Tibial artery (tissue), 4 donors: Measurements from ENCODE around the gene ROBO2.

Source experiments
- DNase-seq, 2 donors: peaks; one replicate each; pipeline ENCODE4 v3.0.0-alpha.2; 2019
- H3K27ac ChIP-seq, 2 donors: fragments of 200-600 bp; sonication (generic) in 1 of 2; 1 replicate in 1 of 2; 2 replicates in 1 of 2; pipeline ENCODE4 v1.5.1; 2018 to 2019; ENCODE audit warnings: mild to moderate bottlenecking in 1 of 2
- H3K27me3 ChIP-seq, 2 donors: fragments of 200-600 bp; sonication (generic) in 1 of 2; one replicate each; pipeline versions ENCODE4 v1.5.1 to v1.6.0; 2016 to 2019
- H3K36me3 ChIP-seq, 3 donors: fragments of 200-600 bp; sonication (generic) in 2 of 3; one replicate each; pipeline ENCODE4 v1.5.1; 2016 to 2019; ENCODE audit warnings: mild to moderate bottlenecking in 2 of 3
- H3K4me1 ChIP-seq, 4 donors: fragments of 200-600 bp; sonication (generic) in 2 of 4; 1 replicate in 3 of 4; 2 replicates in 1 of 4; pipeline ENCODE4 v1.5.1; 2016 to 2019
- H3K4me3 ChIP-seq, 2 donors: fragments of 200-600 bp; sonication (generic) in 1 of 2; 1 replicate in 1 of 2; 2 replicates in 1 of 2; pipeline ENCODE4 v1.5.1; 2018 to 2019; ENCODE audit warnings: mild to moderate bottlenecking in 2 of 2
- H3K9me3 ChIP-seq, 3 donors: fragments of 200-600 bp; sonication (generic) in 1 of 3; one replicate each; pipeline ENCODE4 v1.5.1; 2016 to 2019
- intact Hi-C: fragments of 100-400 bp; cut with DNase I; formaldehyde crosslinking; loops from one replicate; pipeline ENCODE4 v1.15.0; 2023; ENCODE audit warnings: low total_unique reads
- TF ChIP-seq, protein P1 (sequence below), 2 experiments: fragments of 200-600 bp in 1 of 2; fragments of 450-650 bp in 1 of 2; IDR thresholded peaks; one replicate each; pipeline ENCODE4 v1.5.1; 2017 to 2019; ENCODE audit warnings: antibody characterized with exemption in 2 of 2, mild to moderate bottlenecking in 1 of 2, moderate library complexity in 1 of 2

ROBO2 gene

DNA sequence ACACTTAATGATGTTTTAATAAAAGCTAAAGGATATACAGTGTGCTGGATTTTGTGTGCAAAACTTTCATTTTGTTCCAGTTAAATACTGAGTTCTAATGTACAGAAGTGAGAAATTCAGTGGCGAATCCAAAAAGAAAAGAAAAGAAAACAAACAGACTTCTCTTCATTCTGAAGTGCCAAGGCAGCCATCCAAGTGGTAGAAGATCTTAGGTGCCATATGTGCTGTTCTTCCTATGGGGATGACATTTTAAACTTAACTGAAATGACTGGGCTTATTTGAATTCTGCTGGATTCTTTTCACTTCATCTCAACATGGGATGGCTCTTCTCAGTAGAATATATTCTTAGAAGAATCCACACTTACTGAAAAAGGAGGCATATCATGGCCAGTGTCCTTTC, 416.5 kb downstream of the ROBO2 start:
- TF ChIP-seq, protein P1, sequence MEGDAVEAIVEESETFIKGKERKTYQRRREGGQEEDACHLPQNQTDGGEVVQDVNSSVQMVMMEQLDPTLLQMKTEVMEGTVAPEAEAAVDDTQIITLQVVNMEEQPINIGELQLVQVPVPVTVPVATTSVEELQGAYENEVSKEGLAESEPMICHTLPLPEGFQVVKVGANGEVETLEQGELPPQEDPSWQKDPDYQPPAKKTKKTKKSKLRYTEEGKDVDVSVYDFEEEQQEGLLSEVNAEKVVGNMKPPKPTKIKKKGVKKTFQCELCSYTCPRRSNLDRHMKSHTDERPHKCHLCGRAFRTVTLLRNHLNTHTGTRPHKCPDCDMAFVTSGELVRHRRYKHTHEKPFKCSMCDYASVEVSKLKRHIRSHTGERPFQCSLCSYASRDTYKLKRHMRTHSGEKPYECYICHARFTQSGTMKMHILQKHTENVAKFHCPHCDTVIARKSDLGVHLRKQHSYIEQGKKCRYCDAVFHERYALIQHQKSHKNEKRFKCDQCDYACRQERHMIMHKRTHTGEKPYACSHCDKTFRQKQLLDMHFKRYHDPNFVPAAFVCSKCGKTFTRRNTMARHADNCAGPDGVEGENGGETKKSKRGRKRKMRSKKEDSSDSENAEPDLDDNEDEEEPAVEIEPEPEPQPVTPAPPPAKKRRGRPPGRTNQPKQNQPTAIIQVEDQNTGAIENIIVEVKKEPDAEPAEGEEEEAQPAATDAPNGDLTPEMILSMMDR (IDR thresholded peaks at IDR 0.05): no peak
- H3K9me3 ChIP-seq: no peaks in the 10 kb centered on the region
- H3K27me3 ChIP-seq: no peaks in the 10 kb centered on the region
- no peaks in the 10 kb centered on the region for H3K4me1 ChIP-seq
- no peaks in the 10 kb centered on the region for H3K36me3 ChIP-seq
- DNase-seq: no peak
- no peak overlapping the region for H3K27ac ChIP-seq
- intact Hi-C loops: no loop called here
- H3K4me3 ChIP-seq: no peak overlapping the region

DNA sequence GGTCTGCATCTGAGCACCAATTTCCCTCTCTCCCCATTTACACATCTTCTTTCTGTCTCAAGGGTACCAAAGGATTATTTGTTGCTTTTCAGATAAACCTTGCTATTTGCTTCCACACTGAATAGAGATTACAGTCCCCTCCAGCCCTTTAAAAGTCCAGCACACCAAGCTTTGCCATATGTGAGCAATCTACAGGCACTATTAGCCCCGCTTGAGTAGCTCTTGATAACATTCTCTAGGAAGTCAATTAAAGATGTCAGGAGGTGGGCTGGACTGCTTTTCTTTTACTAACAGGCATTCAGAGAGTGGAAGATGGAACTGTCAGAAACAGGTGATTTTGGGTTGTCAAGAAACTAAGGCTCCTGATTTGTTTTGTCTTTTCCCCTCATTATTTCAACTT, 417.0 kb downstream of the ROBO2 start:
- TF ChIP-seq, protein P1 (IDR thresholded peaks at IDR 0.05): no peak
- intact Hi-C loops: no loop called here

DNA sequence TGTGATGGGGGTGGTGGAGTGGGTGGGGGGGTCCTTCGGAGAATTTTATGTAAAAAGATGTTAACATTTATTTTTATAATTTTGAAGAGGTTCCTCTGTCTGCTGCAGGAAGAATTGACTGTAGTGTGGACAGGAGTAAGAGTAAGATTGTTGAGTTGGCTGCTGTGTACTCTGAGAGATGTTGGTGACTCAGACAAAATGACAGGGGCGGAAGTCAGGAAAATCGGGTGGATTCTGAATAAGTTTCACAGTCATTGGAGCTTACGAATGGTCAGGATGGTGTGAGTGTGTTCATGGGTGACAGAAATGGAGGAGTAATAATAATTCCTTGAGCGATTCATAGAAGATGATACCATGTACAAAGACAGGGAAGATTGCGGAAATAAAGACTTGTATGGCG, 420.0 kb downstream of the ROBO2 start:
- no peak for DNase-seq
- no peak overlapping the region for H3K4me3 ChIP-seq
- H3K4me1 ChIP-seq: peaks cover 0 to 11% (median 8%) of the 10 kb centered on the region in 4 donors
- no peaks in the 10 kb centered on the region for H3K9me3 ChIP-seq
- TF ChIP-seq, protein P1 (IDR thresholded peaks at IDR 0.05): no peak
- H3K27ac ChIP-seq: no peak overlapping the region
- H3K27me3 ChIP-seq: no peaks in the 10 kb centered on the region
- no peaks in the 10 kb centered on the region for H3K36me3 ChIP-seq
- intact Hi-C loops: no loop called here

More for the DNA sequence above, 417.0 kb downstream of the ROBO2 start:
- Histone ChIP-seq H3K9me3 (no peaks in the 10 kb centered on the region), H3K27ac (no peak overlapping the region), H3K27me3 (no peaks in the 10 kb centered on the region), H3K4me3 (no peak overlapping the region), H3K36me3 (no peaks in the 10 kb centered on the region), H3K4me1 (no peaks in the 10 kb centered on the region)
- DNase-seq: no peak

DNA sequence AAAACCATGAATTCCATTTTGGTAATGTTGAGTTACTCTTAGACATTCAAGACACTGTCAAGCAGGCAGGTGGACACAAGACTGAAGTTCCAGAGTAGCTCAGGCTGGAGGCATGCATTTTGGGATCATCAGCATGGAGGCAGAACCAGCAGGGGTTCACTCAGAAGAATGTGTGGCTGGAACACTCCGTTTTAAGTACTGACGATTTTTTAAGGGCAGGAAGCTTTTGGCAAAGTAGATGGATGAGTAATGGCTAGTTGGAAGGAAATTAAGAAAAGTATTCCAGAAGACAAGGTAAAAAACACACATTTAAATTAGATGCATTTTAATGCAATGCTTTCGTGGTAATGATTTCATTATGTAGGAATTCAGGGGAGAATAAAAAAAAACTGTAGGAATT, 420.4 kb downstream of the ROBO2 start:
- TF ChIP-seq, protein P1 (IDR thresholded peaks at IDR 0.05): no peak
- intact Hi-C loops: no loop called here

DNA sequence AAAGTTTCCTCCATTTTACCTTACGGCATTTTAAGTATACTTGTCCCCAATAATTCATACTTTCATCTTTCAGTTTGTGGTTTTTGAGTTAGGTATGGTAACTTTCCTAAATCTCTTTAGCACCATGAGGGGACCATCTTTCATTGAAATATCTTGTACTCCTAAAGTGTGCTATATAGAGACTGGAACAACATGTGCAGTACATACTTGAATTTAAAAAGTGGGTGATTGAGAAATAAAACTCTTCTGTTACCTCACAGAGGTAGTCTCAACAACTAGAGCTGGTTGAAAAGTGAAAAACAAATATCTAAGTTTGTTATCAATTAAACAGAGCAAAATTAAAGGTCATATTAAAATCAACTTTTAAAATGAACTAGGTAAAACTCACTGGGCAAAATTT, 423.1 kb downstream of the ROBO2 start:
- no peak for DNase-seq
- H3K36me3 ChIP-seq: no peaks in the 10 kb centered on the region
- H3K4me3 ChIP-seq: no peak overlapping the region
- no peaks in the 10 kb centered on the region for H3K27me3 ChIP-seq
- H3K4me1 ChIP-seq: peaks cover 0 to 17% (median 8%) of the 10 kb centered on the region in 4 donors
- TF ChIP-seq, protein P1 (IDR thresholded peaks at IDR 0.05): no peak
- H3K9me3 ChIP-seq: no peaks in the 10 kb centered on the region
- H3K27ac ChIP-seq: no peak overlapping the region
- intact Hi-C loops: no loop called here

More for the DNA sequence above, 420.4 kb downstream of the ROBO2 start:
- peaks cover 0 to 14% (median 8%) of the 10 kb centered on the region in 4 donors for H3K4me1 ChIP-seq
- no peak overlapping the region for H3K4me3 ChIP-seq
- no peaks in the 10 kb centered on the region for H3K27me3 ChIP-seq
- no peak for DNase-seq
- H3K27ac ChIP-seq: no peak overlapping the region
- no peaks in the 10 kb centered on the region for H3K36me3 ChIP-seq
- no peaks in the 10 kb centered on the region for H3K9me3 ChIP-seq

DNA sequence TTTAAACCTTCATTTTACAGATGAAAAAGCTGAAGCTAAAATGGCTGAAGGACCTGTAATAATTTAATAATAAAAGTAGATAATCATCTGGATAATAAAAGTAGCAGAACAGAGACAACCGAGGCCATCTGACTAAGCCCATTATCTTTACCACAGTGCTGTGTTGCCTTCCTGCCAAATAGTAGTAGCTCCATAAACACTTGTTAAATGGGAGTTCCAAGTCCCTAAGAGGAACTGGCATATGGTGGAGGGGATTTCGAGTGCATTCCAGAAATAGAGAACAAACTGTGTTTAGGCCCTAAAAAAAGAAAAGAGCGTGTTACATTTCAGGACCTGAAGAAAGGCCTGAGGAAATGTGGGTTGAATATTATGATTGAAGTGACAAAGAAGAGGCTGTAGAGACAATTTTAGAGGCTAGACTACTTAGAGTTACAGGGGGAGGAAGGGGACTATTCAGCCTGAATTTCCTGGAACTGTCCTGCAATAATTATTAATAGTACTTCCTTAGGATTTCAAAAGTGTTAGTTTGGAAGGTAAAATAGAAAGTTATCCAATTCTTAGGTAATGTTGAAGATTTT, 424.3 kb downstream of the ROBO2 start:
- no peaks in the 10 kb centered on the region for H3K36me3 ChIP-seq
- TF ChIP-seq, protein P1 (IDR thresholded peaks at IDR 0.05): no peak
- peaks cover 0 to 29% (median 15%) of the 10 kb centered on the region in 4 donors for H3K4me1 ChIP-seq
- intact Hi-C loops: no loop called here
- no peaks in the 10 kb centered on the region for H3K9me3 ChIP-seq
- DNase-seq: no peak
- H3K4me3 ChIP-seq: no peak overlapping the region
- peak overlapping the region; percentile 36 to 47 for H3K27ac ChIP-seq
- H3K27me3 ChIP-seq: no peaks in the 10 kb centered on the region
